GM12875 (cell line): ENCODE data around the gene WDR88.

Experiments
- H3K4me3 ChIP-seq: one replicate; pipeline ENCODE4 v1.5.1; 2011; ENCODE audit warnings: low read depth, low read length, control low read depth
- TF ChIP-seq, protein P1 (sequence below): IDR thresholded peaks from 2 replicates; pipeline ENCODE4 v1.5.1; 2011; ENCODE audit warnings: low read depth, mild to moderate bottlenecking, control low read depth, inconsistent platforms, low read length, moderate library complexity, borderline replicate concordance; ENCODE audit not compliant: insufficient read depth

WDR88 gene

DNA sequence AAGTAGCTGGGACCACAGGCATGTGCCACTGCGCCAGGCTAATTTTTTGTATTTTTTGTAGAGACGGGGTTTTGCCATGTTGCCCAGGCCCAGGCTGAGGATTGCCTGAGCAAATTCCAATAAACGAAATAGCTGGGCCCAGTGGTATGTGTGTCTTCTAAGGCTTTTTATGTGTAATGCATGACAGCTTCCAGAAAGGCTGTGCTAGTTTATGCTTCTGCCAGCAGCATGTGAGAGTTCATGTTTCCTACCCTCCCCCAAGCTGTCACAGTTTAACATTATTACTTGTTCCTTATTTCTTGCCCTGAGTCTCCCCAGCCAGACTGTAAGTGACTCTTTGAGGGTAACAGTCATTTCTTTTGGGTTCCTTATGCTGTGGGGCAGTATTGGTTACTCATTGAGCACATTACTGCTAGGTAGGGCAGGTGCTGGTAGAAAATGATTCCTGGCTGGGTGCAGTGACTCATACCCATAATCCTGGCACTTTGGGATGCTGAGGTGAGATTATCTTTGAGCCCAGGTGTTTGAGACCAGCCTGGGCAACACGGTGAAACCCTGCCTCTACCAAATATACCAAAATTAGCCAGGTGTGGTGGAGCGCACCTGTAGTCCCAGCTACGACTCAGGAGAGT is 37.4 kb upstream of the WDR88 start:
- TF ChIP-seq, protein P1, sequence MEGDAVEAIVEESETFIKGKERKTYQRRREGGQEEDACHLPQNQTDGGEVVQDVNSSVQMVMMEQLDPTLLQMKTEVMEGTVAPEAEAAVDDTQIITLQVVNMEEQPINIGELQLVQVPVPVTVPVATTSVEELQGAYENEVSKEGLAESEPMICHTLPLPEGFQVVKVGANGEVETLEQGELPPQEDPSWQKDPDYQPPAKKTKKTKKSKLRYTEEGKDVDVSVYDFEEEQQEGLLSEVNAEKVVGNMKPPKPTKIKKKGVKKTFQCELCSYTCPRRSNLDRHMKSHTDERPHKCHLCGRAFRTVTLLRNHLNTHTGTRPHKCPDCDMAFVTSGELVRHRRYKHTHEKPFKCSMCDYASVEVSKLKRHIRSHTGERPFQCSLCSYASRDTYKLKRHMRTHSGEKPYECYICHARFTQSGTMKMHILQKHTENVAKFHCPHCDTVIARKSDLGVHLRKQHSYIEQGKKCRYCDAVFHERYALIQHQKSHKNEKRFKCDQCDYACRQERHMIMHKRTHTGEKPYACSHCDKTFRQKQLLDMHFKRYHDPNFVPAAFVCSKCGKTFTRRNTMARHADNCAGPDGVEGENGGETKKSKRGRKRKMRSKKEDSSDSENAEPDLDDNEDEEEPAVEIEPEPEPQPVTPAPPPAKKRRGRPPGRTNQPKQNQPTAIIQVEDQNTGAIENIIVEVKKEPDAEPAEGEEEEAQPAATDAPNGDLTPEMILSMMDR: no peak
- H3K4me3 ChIP-seq: no peak overlapping the region

DNA sequence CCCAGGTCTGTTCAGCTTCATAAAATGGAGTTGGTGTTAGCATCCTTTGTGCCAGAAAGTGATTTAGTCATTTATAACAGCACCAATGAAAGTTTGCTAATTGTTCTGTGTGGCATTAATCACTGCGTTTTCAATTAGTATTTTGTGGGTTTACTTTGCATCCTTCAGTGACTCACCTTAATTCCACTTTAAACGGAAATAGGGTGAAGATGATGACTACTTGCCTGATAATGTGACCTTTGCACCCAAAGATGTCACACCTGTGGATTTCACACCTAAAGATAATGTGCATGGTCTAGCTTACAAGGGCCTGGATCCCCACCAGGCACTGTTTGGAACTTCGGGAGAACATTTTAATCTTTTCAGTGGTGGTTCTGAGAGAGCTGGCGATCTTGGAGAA is 35.9 kb upstream of the WDR88 start:
- TF ChIP-seq, protein P1: no peak
- no peak overlapping the region for H3K4me3 ChIP-seq

DNA sequence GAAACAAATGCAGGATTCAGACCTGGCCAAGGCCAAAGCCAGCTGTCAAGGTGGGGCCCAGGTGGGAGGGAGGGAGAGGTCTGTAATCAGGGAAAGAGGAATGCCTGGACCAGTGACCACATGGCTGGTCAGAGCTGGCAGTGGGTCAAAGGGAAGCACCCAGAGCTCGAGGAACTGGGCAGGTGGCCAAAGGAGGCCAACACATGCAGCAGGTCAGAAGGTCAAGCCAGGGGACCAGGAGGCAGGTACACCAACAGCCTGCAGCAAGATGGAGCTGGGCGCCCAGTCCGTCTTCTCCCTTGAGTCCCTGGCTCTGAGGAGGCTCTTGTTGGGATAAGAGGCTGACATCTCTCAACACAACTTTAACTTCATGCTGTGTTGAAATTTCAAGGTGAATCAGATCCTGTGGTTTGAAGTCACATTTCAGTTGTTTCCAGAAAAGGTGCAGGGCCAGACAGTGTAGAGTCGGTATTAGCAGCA is 33.8 kb upstream of the WDR88 start:
- TF ChIP-seq, protein P1: no peak
- no peak overlapping the region for H3K4me3 ChIP-seq

DNA sequence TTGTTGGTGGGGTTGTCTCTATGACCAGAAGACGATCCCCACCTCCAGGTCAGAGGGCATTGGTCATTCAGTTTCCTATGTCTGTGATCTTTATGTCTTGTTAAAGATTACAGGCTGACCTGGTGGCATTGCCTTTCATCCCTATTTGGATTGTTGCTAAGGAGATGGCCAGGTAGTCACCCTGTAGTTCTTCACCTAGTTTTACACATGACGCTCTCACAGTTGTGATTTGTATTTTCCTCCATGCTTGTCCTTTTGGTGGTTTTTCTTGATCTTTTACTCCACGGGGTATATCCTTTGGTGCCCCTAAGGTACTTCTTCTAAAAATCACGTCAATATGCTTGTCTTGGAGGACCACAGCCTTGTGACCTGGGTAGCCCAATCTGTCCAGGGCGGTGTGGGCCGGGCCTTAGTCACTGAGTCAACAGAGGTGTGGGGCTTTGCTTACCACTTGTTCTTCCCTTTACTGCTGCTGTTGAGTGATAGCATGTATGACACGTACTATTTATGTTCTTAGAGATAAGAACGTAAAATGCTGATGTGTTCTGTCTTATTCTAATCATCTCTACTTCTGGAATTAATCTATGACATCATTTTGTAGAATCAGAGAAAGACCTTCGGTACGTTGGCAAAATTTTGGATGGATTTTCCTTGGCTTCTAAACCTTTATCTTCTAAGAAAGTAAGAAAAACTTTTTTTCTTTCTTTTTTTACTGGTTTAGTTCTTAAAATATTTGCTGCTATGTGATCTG is 30.8 kb upstream of the WDR88 start:
- no peak overlapping the region for H3K4me3 ChIP-seq
- TF ChIP-seq, protein P1: no peak

DNA sequence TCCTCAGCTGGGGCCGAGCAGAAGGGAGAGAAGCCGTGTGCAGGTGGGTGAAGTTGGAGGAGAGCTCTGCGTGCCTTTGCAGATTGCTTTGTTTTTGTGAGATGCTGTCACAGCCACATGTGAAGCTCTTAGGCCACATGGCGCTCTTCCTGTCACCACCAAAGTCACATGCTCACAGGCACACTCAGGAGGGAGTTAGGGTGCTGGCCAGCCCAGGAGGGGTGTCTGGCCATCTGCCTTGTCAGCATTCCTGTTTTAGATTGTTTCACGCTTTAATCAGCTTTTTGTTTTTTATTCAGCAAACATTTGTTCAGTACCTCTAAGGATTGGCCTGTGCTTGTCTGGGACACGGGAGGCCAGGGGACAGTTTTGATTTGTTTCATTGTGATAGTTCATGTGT is 29.0 kb upstream of the WDR88 start:
- TF ChIP-seq, protein P1: no peak
- no peak overlapping the region for H3K4me3 ChIP-seq

DNA sequence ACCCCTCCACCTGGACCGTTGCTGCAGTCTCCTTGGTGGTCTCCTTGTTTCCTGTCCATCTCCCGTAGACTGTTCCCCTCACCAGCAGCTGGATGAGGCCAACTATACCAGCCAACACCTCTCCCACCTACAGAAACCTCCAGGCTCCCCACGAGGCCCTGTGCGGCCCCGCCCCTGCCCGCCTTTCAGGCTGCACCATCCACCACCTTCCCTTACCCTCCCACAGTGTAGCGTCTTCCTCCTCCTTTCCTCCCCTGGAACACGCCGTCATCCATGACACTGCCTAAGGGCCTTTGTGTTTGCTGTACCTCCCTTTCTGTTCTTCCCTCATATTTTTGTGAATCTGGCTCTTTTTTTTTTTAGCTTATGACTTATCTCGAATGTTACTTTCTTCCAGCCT is 23.8 kb upstream of the WDR88 start:
- H3K4me3 ChIP-seq: no peak overlapping the region
- TF ChIP-seq, protein P1: no peak
